Karpas-422 (cell line): ENCODE results near the gene TENM4. TPM values are rescaled to one million over a fixed set of nuclear protein-coding genes. Genes with fewer than 3 reads are reported as not detected.

ENCODE experiments used
- DNase-seq: peaks from one replicate; pipeline ENCODE4 v3.0.0-alpha.2; 2015
- H2AFZ ChIP-seq: fragments of 200-600 bp; sonication (generic); 2 replicates; pipeline ENCODE4 v1.6.1; 2014; ENCODE audit warnings: antibody characterized with exemption, low read length, mixed read lengths
- H3K27ac ChIP-seq: fragments of 200-600 bp; sonication (generic); 2 replicates; pipeline ENCODE4 v1.5.1; 2014; ENCODE audit warnings: mild to moderate bottlenecking, low read length, moderate library complexity
- H3K27me3 ChIP-seq: fragments of 200-600 bp; sonication (generic); 2 replicates; pipeline ENCODE4 v1.6.1; 2014; ENCODE audit warnings: low read length, mixed read lengths
- H3K36me3 ChIP-seq: fragments of 200-600 bp; sonication (generic); 2 replicates; pipeline ENCODE4 v1.6.1; 2014; ENCODE audit warnings: low read length, mixed read lengths; ENCODE audit not compliant: insufficient read depth
- H3K4me1 ChIP-seq: fragments of 200-600 bp; sonication (generic); 2 replicates; pipeline ENCODE4 v1.6.1; 2014; ENCODE audit warnings: mild to moderate bottlenecking, low read length, mixed read lengths
- H3K4me2 ChIP-seq: fragments of 200-600 bp; sonication (generic); 2 replicates; pipeline ENCODE4 v1.6.1; 2014; ENCODE audit warnings: low read length, low read depth, mild to moderate bottlenecking; ENCODE audit not compliant: poor library complexity, severe bottlenecking
- H3K4me3 ChIP-seq: fragments of 200-600 bp; sonication (generic); 2 replicates; pipeline ENCODE4 v1.5.1; 2014; ENCODE audit warnings: mild to moderate bottlenecking, antibody characterized with exemption, low read length, mixed read lengths
- H3K79me2 ChIP-seq: fragments of 200-600 bp; sonication (generic); 2 replicates; pipeline ENCODE4 v1.6.1; 2014; ENCODE audit warnings: mild to moderate bottlenecking, low read length, mixed read lengths
- H3K9ac ChIP-seq: fragments of 200-600 bp; sonication (generic); 2 replicates; pipeline ENCODE4 v1.6.0; 2014; ENCODE audit warnings: low read length
- H3K9me2 ChIP-seq: fragments of 200-600 bp; sonication (generic), shearing (Covaris generic); replicated peaks from 2 replicates; pipeline ENCODE4 v1.6.0; 2014; ENCODE audit warnings: mild to moderate bottlenecking, low read length, moderate library complexity; ENCODE audit not compliant: insufficient read depth
- H3K9me3 ChIP-seq: fragments of 300-700, 200-600 bp; sonication (generic); 2 replicates; pipeline ENCODE4 v1.6.1; 2014; ENCODE audit warnings: low read length, mixed read lengths
- H4K20me1 ChIP-seq: fragments of 200-600 bp; sonication (generic); 2 replicates; pipeline ENCODE4 v1.6.1; 2014; ENCODE audit warnings: mild to moderate bottlenecking, antibody characterized with exemption, low read length, low read depth; ENCODE audit not compliant: insufficient read depth
- total RNA-seq: library from RNA; depleted of rRNA; stranded (reverse); fragments of >200 nt; shearing (Covaris generic); gene quantifications from 2 replicates; pipeline ENCODE4 v1.2.3, GENCODE V29; 2014; ENCODE audit warnings: low replicate concordance

TENM4 gene
- total RNA-seq, 1 experiment from 2014 or later, result not detected

- H3K4me3 ChIP-seq, result no peak overlapping the region
- no peaks in the 10 kb centered on the region for H3K4me1 ChIP-seq
- H3K27ac ChIP-seq, result no peak overlapping the region
- H2AFZ ChIP-seq, result no peak overlapping the region
- no peaks in the 10 kb centered on the region for H3K9me3 ChIP-seq
- H3K4me2 ChIP-seq, result no peak overlapping the region
- H3K36me3 ChIP-seq, result no peaks in the 10 kb centered on the region
- no peak for DNase-seq
- no peaks in the 10 kb centered on the region for H3K9me2 ChIP-seq
- H3K27me3 ChIP-seq, result no peaks in the 10 kb centered on the region
- H3K79me2 ChIP-seq, result no peaks in the 10 kb centered on the region
- no peaks in the 10 kb centered on the region for H4K20me1 ChIP-seq
- H3K9ac ChIP-seq, result no peak overlapping the region
These were observed 404.9 kb downstream of the TENM4 start for GRCh38 chr11:79035881-79036280.

- no peak overlapping the region for H3K9ac ChIP-seq
- no peak overlapping the region for H3K4me3 ChIP-seq
- no peaks in the 10 kb centered on the region for H3K79me2 ChIP-seq
- no peaks in the 10 kb centered on the region for H3K9me2 ChIP-seq
- no peak overlapping the region for H3K27ac ChIP-seq
- no peaks in the 10 kb centered on the region for H3K9me3 ChIP-seq
- DNase-seq, result no peak
- no peaks in the 10 kb centered on the region for H3K4me1 ChIP-seq
- no peaks in the 10 kb centered on the region for H4K20me1 ChIP-seq
- no peak overlapping the region for H2AFZ ChIP-seq
- H3K4me2 ChIP-seq, result no peak overlapping the region
- H3K27me3 ChIP-seq, result no peaks in the 10 kb centered on the region
- H3K36me3 ChIP-seq, result no peaks in the 10 kb centered on the region
These were observed 407.0 kb downstream of the TENM4 start for GRCh38 chr11:79033833-79034232.

GRCh38 chr11:79030448-79030847, 410.4 kb downstream of the TENM4 start:
- Histone ChIP-seq H3K4me3 (no peak overlapping the region), H3K4me1 (no peaks in the 10 kb centered on the region), H3K27me3 (no peaks in the 10 kb centered on the region), H3K9ac (no peak overlapping the region), H3K9me3 (no peaks in the 10 kb centered on the region), H3K4me2 (no peak overlapping the region), H4K20me1 (no peaks in the 10 kb centered on the region), H2AFZ (no peak overlapping the region), H3K36me3 (no peaks in the 10 kb centered on the region), H3K27ac (no peak overlapping the region), H3K79me2 (no peaks in the 10 kb centered on the region), H3K9me2 (no peaks in the 10 kb centered on the region)
- no peak for DNase-seq

- DNase-seq, result no peak
- Histone ChIP-seq H3K9me3 (no peaks in the 10 kb centered on the region), H3K4me1 (no peaks in the 10 kb centered on the region), H3K9me2 (no peaks in the 10 kb centered on the region), H3K36me3 (no peaks in the 10 kb centered on the region), H3K27ac (no peak overlapping the region), H3K4me3 (no peak overlapping the region), H3K9ac (no peak overlapping the region), H4K20me1 (no peaks in the 10 kb centered on the region), H3K4me2 (no peak overlapping the region), H3K27me3 (no peaks in the 10 kb centered on the region), H2AFZ (no peak overlapping the region), H3K79me2 (no peaks in the 10 kb centered on the region)
These were observed 412.6 kb downstream of the TENM4 start for GRCh38 chr11:79028225-79028624.

GRCh38 chr11:79026803-79027445, 413.9 kb downstream of the TENM4 start:
- no peak overlapping the region for H2AFZ ChIP-seq
- H3K4me3 ChIP-seq, result no peak overlapping the region
- no peak for DNase-seq
- no peak overlapping the region for H3K9ac ChIP-seq
- H3K4me1 ChIP-seq, result no peaks in the 10 kb centered on the region
- H3K4me2 ChIP-seq, result no peak overlapping the region
- no peaks in the 10 kb centered on the region for H3K9me2 ChIP-seq
- H3K36me3 ChIP-seq, result no peaks in the 10 kb centered on the region
- no peaks in the 10 kb centered on the region for H3K79me2 ChIP-seq
- no peaks in the 10 kb centered on the region for H4K20me1 ChIP-seq
- no peaks in the 10 kb centered on the region for H3K9me3 ChIP-seq
- no peaks in the 10 kb centered on the region for H3K27me3 ChIP-seq
- no peak overlapping the region for H3K27ac ChIP-seq

GRCh38 chr11:79025622-79026021, 415.2 kb downstream of the TENM4 start:
- Histone ChIP-seq H3K4me2 (no peak overlapping the region), H3K9me3 (no peaks in the 10 kb centered on the region), H3K27me3 (no peaks in the 10 kb centered on the region), H3K79me2 (no peaks in the 10 kb centered on the region), H3K9ac (no peak overlapping the region), H3K9me2 (no peaks in the 10 kb centered on the region), H2AFZ (no peak overlapping the region), H4K20me1 (no peaks in the 10 kb centered on the region), H3K4me3 (no peak overlapping the region), H3K27ac (no peak overlapping the region), H3K4me1 (no peaks in the 10 kb centered on the region), H3K36me3 (no peaks in the 10 kb centered on the region)
- DNase-seq, result no peak

- H3K27me3 ChIP-seq, result no peaks in the 10 kb centered on the region
- no peaks in the 10 kb centered on the region for H3K4me1 ChIP-seq
- no peak overlapping the region for H3K27ac ChIP-seq
- H3K4me3 ChIP-seq, result no peak overlapping the region
- no peaks in the 10 kb centered on the region for H3K36me3 ChIP-seq
- H2AFZ ChIP-seq, result no peak overlapping the region
- no peaks in the 10 kb centered on the region for H3K79me2 ChIP-seq
- H3K9me3 ChIP-seq, result no peaks in the 10 kb centered on the region
- no peaks in the 10 kb centered on the region for H3K9me2 ChIP-seq
- H3K9ac ChIP-seq, result no peak overlapping the region
- no peaks in the 10 kb centered on the region for H4K20me1 ChIP-seq
- DNase-seq, result no peak
- H3K4me2 ChIP-seq, result no peak overlapping the region
These were observed 415.7 kb downstream of the TENM4 start for GRCh38 chr11:79025097-79025496.

- Histone ChIP-seq H3K4me3 (no peak overlapping the region), H3K9me3 (no peaks in the 10 kb centered on the region), H3K9me2 (no peaks in the 10 kb centered on the region), H3K4me2 (no peak overlapping the region), H3K4me1 (no peaks in the 10 kb centered on the region), H3K79me2 (no peaks in the 10 kb centered on the region), H3K27me3 (no peaks in the 10 kb centered on the region), H4K20me1 (no peaks in the 10 kb centered on the region), H2AFZ (no peak overlapping the region), H3K9ac (no peak overlapping the region), H3K36me3 (no peaks in the 10 kb centered on the region), H3K27ac (no peak overlapping the region)
- no peak for DNase-seq
These were observed 418.6 kb downstream of the TENM4 start for GRCh38 chr11:79022265-79022664.

GRCh38 chr11:79021601-79022000, 419.2 kb downstream of the TENM4 start:
- Histone ChIP-seq H3K36me3 (no peaks in the 10 kb centered on the region), H2AFZ (no peak overlapping the region), H3K9ac (no peak overlapping the region), H3K4me2 (no peak overlapping the region), H3K4me1 (no peaks in the 10 kb centered on the region), H3K9me2 (no peaks in the 10 kb centered on the region), H3K27ac (no peak overlapping the region), H3K4me3 (no peak overlapping the region), H3K79me2 (no peaks in the 10 kb centered on the region), H3K9me3 (no peaks in the 10 kb centered on the region), H3K27me3 (no peaks in the 10 kb centered on the region), H4K20me1 (no peaks in the 10 kb centered on the region)
- DNase-seq, result no peak
